Cardiac muscle cell (in vitro differentiated cells and primary cell): ENCODE data around the gene LAPTM4A. TPM values are rescaled to one million over a fixed set of nuclear protein-coding genes. Genes with fewer than 3 reads are reported as not detected.

ENCODE experiments used
- DNase-seq, 2 donors: peaks; one replicate each; pipeline versions ENCODE4 v3.0.0 to v3.0.0-alpha.2; 2010 to 2017; ENCODE audit warnings: low read depth in 1 of 2, low spot score in 1 of 2
- H3K27ac ChIP-seq: fragments of 200-600 bp; sonication (generic); 2 replicates; pipeline ENCODE4 v1.5.1; 2016
- H3K27me3 ChIP-seq: fragments of 200-600 bp; sonication (generic); 2 replicates; pipeline ENCODE4 v1.6.0; 2016; ENCODE audit warnings: control low read depth
- H3K36me3 ChIP-seq: fragments of 200-600 bp; sonication (generic); 2 replicates; pipeline ENCODE4 v1.5.1; 2016; ENCODE audit warnings: control low read depth
- H3K4me1 ChIP-seq: fragments of 200-600 bp; sonication (generic); 2 replicates; pipeline ENCODE4 v1.8.1; 2017; ENCODE audit warnings: low read depth, mild to moderate bottlenecking, mixed run types
- H3K4me3 ChIP-seq: fragments of 200-600 bp; sonication (generic); 2 replicates; pipeline ENCODE4 v1.5.1; 2016; ENCODE audit warnings: mild to moderate bottlenecking
- H3K9me3 ChIP-seq: fragments of 200-600 bp; sonication (generic); 2 replicates; pipeline ENCODE4 v1.5.1; 2017; ENCODE audit warnings: low read depth, mild to moderate bottlenecking, control low read depth
- CTCF ChIP-seq: IDR thresholded peaks from 2 replicates; pipeline ENCODE4 v1.5.1; 2012; ENCODE audit warnings: low read depth, mild to moderate bottlenecking, low read length
- polyA plus RNA-seq: library from polyadenylated mRNA; unstranded; fragments of >200 nt; fragmentation: Nextera tagmentation; extraction: Ambion mirVana; gene quantifications from 2 replicates; pipeline ENCODE4 v1.2.1, GENCODE V29; 2016
- total RNA-seq: library from RNA; depleted of rRNA; stranded (reverse); fragments of >200 nt; gene quantifications from 2 replicates; pipeline ENCODE4 v1.2.3, GENCODE V29; 2016

LAPTM4A gene
- total and polyA plus RNA-seq, 2 experiments from 2014 or later, result 119 to 425 TPM

- Histone ChIP-seq H3K27ac (peak overlapping the region; percentile 16), H3K4me1 (peaks cover 28% of the 10 kb centered on the region), H3K36me3 (no peaks in the 10 kb centered on the region), H3K27me3 (no peaks in the 10 kb centered on the region), H3K9me3 (no peaks in the 10 kb centered on the region), H3K4me3 (no peak overlapping the region)
- DNase-seq, result no peak
- no peak for TF ChIP-seq CTCF
Measured at GRCh38 chr2:20073460-20073859, 22.0 kb upstream of the LAPTM4A start.

- peak overlapping the region; percentile 73 for H3K27ac ChIP-seq
Measured at GRCh38 chr2:20072436-20073158, 21.2 kb upstream of the LAPTM4A start.

GRCh38 chr2:20071397-20072383, 20.3 kb upstream of the LAPTM4A start:
- Histone ChIP-seq H3K4me1 (peaks cover 28% of the 10 kb centered on the region), H3K36me3 (no peaks in the 10 kb centered on the region), H3K9me3 (no peaks in the 10 kb centered on the region), H3K4me3 (no peak overlapping the region), H3K27ac (peak overlapping the region; percentile 73), H3K27me3 (no peaks in the 10 kb centered on the region)
- peak in 1 of 2 donors; percentile 98 for DNase-seq
- TF ChIP-seq CTCF, result no peak

More at GRCh38 chr2:20072436-20073158, 21.2 kb upstream of the LAPTM4A start:
- Histone ChIP-seq H3K9me3 (no peaks in the 10 kb centered on the region), H3K36me3 (no peaks in the 10 kb centered on the region), H3K4me1 (peaks cover 28% of the 10 kb centered on the region), H3K4me3 (no peak overlapping the region), H3K27me3 (no peaks in the 10 kb centered on the region)
- no peak for TF ChIP-seq CTCF
- peak in 1 of 2 donors; percentile 42 for DNase-seq

GRCh38 chr2:20069756-20070155, 18.3 kb upstream of the LAPTM4A start:
- H3K27me3 ChIP-seq, result no peaks in the 10 kb centered on the region
- H3K4me3 ChIP-seq, result no peak overlapping the region
- H3K9me3 ChIP-seq, result no peaks in the 10 kb centered on the region
- H3K27ac ChIP-seq, result no peak overlapping the region
- H3K4me1 ChIP-seq, result peaks cover 26% of the 10 kb centered on the region
- no peak for DNase-seq
- TF ChIP-seq CTCF, result no peak
- H3K36me3 ChIP-seq, result no peaks in the 10 kb centered on the region

GRCh38 chr2:20067992-20068584, 16.7 kb upstream of the LAPTM4A start:
- Histone ChIP-seq H3K4me3 (no peak overlapping the region), H3K27me3 (no peaks in the 10 kb centered on the region), H3K27ac (no peak overlapping the region), H3K9me3 (no peaks in the 10 kb centered on the region), H3K4me1 (peaks cover 12% of the 10 kb centered on the region), H3K36me3 (no peaks in the 10 kb centered on the region)
- TF ChIP-seq CTCF, result no peak
- peak in 1 of 2 donors; percentile 90 for DNase-seq
